ENCODE data around the gene RNASE4.

RNASE4 gene

GRCh38 chr14:20676072-20676471 lies 8.3 kb upstream of the RNASE4 start:
- DNase-seq = no peak

- DNase-seq = no peak
These were observed 4.5 kb upstream of the RNASE4 start for GRCh38 chr14:20679907-20680306.

DNA sequence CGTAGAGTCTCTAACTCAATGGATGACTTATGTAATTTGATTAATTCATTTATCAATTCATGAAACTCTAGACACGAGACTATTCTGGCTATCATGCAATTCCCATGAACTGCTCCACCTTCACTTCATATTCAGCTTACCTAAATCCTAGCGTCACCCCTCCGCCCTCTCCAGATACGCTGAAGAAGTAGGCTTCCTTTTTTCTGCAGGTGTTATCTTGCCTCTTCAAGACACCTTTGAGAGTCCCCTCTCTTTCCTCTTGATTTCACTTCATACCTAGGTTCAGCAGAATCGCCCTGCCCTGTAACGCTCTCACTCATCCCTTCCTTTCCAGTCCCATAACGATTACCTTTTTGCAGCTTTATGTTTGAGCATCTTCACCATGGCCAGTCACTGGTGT lies 4.0 kb upstream of the RNASE4 start:
- DNase-seq = no peak

GRCh38 chr14:20680843-20681347 lies 3.5 kb upstream of the RNASE4 start:
- no peak for DNase-seq

DNA sequence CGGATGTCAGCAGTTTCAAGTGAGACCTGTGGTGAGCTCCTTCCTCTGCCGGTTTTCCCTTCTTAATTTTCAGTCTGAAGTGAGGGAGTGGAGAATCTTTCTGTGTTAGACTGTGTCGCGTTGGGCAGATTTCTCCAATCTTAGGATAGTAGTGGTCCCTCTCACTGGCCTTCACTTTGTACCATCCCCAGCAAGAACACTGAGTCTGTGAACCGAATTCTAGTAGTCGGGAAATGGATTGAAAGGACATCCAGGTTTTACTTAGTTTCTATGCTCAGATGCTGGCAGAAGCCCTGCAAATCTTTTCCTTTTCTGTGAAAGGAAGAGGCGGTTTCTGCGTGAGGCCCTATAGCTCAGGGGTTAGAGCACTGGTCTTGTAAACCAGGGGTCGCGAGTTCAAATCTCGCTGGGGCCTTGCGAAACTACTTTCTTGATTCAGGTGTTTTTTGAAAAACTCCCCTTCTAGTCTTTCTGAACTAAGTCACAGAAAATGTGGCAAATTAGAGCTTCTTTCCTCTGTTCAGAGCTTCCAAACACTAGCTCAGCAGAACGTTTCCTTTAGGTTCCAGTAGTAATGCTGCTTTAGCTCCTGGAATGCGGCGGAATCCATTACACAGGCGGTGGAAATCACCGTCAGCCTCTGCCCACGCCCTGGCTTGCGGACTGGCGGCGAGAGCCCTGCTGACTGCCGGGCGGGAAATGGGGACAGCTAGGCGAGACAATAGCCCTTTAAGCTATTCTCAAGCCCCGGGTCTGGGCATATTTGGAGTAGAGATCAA lies 2.8 kb upstream of the RNASE4 start:
- DNase-seq = no peak

GRCh38 chr14:20682127-20682434 lies 2.3 kb upstream of the RNASE4 start:
- no peak for DNase-seq

DNA sequence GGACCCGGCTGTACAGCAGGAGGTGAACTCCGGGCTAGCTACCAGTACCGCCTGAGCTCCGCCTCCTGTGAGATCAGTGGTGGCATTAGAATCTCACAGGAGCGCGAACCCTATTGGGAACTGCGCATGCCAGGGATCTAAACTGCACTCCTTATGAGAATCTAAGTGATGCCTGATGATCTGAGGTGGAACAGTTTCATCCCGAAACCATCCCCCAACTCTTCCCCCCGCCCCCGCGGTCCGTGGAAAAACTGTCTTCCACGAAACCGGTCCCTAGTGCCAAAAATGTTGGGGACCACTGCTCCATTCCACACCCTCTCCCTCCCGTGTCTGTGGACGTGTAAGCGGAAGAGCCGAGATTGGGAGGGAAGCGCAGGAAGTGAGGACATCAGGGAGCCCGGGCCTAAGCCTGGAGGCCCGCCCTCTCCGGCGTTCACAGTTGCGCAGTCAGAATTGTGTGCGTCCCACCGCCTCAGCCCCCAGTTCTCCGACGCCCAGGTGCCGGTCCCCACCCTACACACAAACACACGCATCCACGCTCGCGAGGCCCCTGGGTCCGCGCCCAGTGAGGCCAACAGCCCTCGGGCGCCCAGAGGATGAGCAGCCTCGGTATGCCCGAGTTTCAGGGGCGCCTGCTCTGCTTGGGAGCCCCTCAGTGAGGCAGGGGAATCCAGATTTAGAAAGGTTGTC lies 1.8 kb upstream of the RNASE4 start:
- DNase-seq = no peak

- no peak for DNase-seq
These were observed 1.1 kb upstream of the RNASE4 start for GRCh38 chr14:20683125-20683890.

- no peak for DNase-seq
These were observed 499 bp downstream of the RNASE4 start for GRCh38 chr14:20684662-20685456.

DNA sequence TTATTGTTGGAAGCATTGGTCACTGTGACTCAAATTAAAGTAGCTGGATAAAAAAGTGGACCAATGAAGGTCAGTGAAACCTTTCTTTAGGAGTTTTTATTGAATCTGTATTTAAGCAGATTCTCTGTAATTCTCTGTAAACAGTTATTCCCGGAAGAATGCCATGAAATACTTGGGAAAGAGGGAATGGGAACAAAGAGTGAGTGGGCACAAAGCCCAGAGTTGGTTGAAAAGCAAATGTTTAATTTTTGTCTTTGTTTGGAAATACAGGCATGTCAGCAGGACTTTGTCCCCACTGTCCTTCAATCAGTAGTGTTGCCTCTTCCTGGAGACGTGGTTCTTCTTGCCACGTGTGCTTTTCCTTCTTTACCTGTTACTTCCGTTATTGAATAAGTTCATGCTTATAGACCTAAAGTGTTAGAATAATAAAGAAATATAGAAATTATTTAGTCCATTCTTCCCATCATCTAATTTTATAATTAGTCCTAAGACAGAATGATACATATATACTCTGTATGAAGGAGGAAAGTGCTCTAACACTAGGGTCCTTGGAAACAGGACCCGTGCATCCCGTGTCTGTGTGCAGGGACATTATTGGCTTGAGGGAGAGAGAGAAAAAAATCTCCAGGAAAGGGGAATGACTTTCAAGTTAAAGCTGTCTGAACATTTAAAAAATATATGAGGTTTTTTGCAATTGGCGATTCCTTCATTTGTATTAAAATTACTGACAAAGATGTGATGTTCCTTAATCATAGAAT lies 2.2 kb downstream of the RNASE4 start:
- DNase-seq = no peak

DNA sequence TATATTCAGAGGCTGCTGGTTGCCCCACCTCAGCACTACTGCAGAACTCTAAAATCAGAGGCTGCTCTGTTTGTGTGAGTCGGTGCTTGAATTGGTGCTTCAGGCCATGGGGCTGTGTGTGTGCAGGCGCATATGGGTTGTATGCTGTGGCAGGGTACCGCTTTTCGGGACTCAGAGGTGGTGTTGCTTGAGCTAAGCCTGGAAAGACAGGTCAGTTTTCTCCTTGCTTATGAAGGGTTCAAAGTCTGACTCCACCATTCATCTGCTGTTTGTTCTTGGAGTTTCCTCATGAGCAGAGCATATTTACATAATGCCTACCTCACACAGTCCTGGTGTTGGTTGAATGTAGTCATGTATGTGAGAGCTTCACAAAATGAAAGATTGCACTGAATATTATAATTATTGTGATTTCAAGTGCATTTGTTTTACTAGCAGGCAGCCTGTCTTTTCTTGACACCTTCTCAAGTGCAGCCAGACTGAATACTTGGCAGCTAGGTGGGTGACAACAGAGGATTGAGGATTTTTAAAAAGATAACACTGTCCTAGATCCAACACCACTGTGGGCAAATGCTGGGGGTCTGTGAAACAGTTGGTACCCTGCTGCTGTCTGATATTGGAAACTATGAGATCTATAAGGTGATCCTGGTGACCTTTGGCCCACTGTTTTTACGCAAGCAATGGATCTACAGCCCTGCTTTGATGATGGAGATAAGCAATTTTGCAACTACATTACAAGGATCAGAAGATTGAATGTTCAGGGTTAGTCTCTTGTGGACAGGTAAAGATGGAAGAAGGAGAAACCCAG lies 3.2 kb downstream of the RNASE4 start:
- no peak for DNase-seq

- DNase-seq = no peak
These were observed 3.9 kb downstream of the RNASE4 start, which contains the start of gene ANG for GRCh38 chr14:20688167-20688839. Gene ANG, plus strand, starts transcription at chr14:20688764. Its CDS starts 4,801 bp downstream, at chr14:20693565.

GRCh38 chr14:20690848-20691640 lies 6.7 kb downstream of the RNASE4 start:
- DNase-seq = no peak

GRCh38 chr14:20692116-20692751 lies 7.9 kb downstream of the RNASE4 start:
- DNase-seq = no peak

GRCh38 chr14:20696764-20697163 lies 12.4 kb downstream of the RNASE4 start:
- no peak for DNase-seq

GRCh38 chr14:20697273-20698017 lies 13.1 kb downstream of the RNASE4 start:
- DNase-seq = no peak

- DNase-seq = no peak
These were observed 13.6 kb downstream of the RNASE4 start for GRCh38 chr14:20698018-20698329.

DNA sequence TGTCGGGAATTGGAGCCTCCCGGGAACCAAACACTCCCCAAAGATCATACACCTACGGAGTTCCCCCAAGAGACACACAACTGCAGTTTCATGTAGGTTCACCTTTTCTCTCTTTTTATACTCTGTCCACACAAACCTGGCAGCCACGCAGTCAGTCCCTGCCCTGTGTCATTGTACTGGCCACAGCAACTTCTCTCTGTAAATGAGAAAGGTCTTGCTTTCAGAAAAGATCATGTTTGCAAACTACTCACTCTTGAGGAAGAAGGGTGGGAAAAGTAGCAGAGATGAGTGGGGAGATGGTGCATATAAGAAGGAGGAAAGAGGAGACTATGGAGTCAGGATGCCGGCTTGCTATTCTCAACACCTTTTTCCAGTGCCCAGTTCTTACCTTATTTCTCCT lies 14.6 kb downstream of the RNASE4 start:
- no peak for DNase-seq

DNA sequence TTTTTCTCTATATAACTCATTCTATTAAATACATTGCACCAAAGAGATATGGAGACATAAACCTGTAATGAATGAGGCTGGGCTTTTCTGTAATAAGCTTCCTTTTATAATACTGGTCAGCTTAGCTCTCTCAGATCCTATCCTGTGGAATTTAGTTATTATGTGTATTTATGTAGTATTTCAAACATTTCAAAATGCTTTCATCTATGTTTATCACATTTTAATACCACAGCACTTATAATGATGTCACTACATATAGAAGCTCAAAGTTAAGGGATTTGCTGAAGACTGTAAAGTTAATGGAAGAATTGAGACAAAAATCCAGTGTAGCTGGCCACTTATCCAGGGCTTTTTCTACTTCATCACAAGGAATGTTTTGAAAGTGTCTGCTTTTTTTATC lies 15.6 kb downstream of the RNASE4 start:
- no peak for DNase-seq
